ENCODE data around the gene MET. TPM values are rescaled to one million over a fixed set of nuclear protein-coding genes. Genes with fewer than 3 reads are reported as not detected.

The MET gene
- total RNA-seq, 1 donor from 2014 or later, result 22.8 TPM

- no peak for TF ChIP-seq CTCF (IDR thresholded peaks at IDR 0.05; ENCODE audit: unreplicated experiment)
- no peak overlapping the region for H3K4me3 Mint-ChIP-seq
- peaks cover 15% of the 10 kb centered on the region for H3K36me3 Mint-ChIP-seq
- no peaks in the 10 kb centered on the region for H3K27me3 Mint-ChIP-seq (ENCODE audit: low read depth)
- no peak overlapping the region for H3K27ac Mint-ChIP-seq
- peaks cover 19% of the 10 kb centered on the region for H3K4me1 Mint-ChIP-seq
- DNase-seq (ENCODE audit: low spot score in 2 of 2, unreplicated experiment in 2 of 2), result no peak
- H3K9me3 Mint-ChIP-seq, result no peaks in the 10 kb centered on the region
Measured at GRCh38 chr7:116696707-116697106, 24.7 kb downstream of the MET start.

DNA sequence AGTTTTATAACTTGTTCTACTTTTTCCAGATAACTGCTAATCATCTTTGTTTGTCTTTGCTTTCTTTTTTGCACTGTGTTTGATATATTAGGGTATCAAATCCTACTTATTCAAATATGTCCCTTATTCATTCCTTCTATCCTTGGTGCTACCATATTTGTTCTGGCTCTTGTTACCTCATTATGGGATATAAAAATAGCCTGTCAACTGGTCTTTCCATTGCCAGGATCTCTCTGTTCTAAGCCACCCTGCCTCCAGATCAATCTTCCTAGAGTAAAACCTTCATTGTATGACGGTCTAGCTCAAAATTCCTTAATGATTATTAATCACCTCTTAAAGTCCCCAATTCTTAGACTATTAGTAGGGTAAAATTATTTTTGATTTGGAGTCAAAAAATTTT is 25.2 kb downstream of the MET start:
- no peak for DNase-seq (ENCODE audit: low spot score in 2 of 2, unreplicated experiment in 2 of 2)
- Mint-ChIP-seq H3K36me3 (peaks cover 15% of the 10 kb centered on the region), H3K4me1 (peaks cover 22% of the 10 kb centered on the region), H3K27ac (no peak overlapping the region), H3K27me3 (ENCODE audit: low read depth) (no peaks in the 10 kb centered on the region), H3K9me3 (no peaks in the 10 kb centered on the region), H3K4me3 (no peak overlapping the region)
- TF ChIP-seq CTCF (IDR thresholded peaks at IDR 0.05; ENCODE audit: unreplicated experiment), result no peak

GRCh38 chr7:116697761-116698160 is 25.8 kb downstream of the MET start:
- no peaks in the 10 kb centered on the region for H3K27me3 Mint-ChIP-seq (ENCODE audit: low read depth)
- H3K9me3 Mint-ChIP-seq, result no peaks in the 10 kb centered on the region
- peaks cover 28% of the 10 kb centered on the region for H3K4me1 Mint-ChIP-seq
- TF ChIP-seq CTCF (IDR thresholded peaks at IDR 0.05; ENCODE audit: unreplicated experiment), result no peak
- H3K4me3 Mint-ChIP-seq, result no peak overlapping the region
- DNase-seq (ENCODE audit: low spot score in 2 of 2, unreplicated experiment in 2 of 2), result no peak
- H3K36me3 Mint-ChIP-seq, result peaks cover 15% of the 10 kb centered on the region
- no peak overlapping the region for H3K27ac Mint-ChIP-seq

GRCh38 chr7:116698396-116698795 is 26.4 kb downstream of the MET start:
- DNase-seq (ENCODE audit: low spot score in 2 of 2, unreplicated experiment in 2 of 2), result no peak
- H3K27me3 Mint-ChIP-seq (ENCODE audit: low read depth), result no peaks in the 10 kb centered on the region
- H3K4me1 Mint-ChIP-seq, result peaks cover 28% of the 10 kb centered on the region
- no peak overlapping the region for H3K4me3 Mint-ChIP-seq
- H3K36me3 Mint-ChIP-seq, result peaks cover 15% of the 10 kb centered on the region
- no peak for TF ChIP-seq CTCF (IDR thresholded peaks at IDR 0.05; ENCODE audit: unreplicated experiment)
- H3K27ac Mint-ChIP-seq, result no peak overlapping the region
- no peaks in the 10 kb centered on the region for H3K9me3 Mint-ChIP-seq

DNA sequence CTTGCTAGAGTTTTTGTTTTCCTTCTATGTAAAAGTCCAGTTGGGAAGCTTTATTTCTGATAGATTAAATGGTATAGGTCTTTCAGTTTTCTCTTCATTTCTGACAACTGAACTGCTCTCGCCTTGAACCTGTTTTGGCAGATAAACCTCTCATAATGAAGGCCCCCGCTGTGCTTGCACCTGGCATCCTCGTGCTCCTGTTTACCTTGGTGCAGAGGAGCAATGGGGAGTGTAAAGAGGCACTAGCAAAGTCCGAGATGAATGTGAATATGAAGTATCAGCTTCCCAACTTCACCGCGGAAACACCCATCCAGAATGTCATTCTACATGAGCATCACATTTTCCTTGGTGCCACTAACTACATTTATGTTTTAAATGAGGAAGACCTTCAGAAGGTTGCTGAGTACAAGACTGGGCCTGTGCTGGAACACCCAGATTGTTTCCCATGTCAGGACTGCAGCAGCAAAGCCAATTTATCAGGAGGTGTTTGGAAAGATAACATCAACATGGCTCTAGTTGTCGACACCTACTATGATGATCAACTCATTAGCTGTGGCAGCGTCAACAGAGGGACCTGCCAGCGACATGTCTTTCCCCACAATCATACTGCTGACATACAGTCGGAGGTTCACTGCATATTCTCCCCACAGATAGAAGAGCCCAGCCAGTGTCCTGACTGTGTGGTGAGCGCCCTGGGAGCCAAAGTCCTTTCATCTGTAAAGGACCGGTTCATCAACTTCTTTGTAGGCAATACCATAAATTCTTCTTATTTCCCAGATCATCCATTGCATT is 27.1 kb downstream of the MET start:
- Mint-ChIP-seq H3K27ac (no peak overlapping the region), H3K4me3 (no peak overlapping the region), H3K4me1 (peaks cover 28% of the 10 kb centered on the region), H3K36me3 (peaks cover 15% of the 10 kb centered on the region), H3K9me3 (no peaks in the 10 kb centered on the region), H3K27me3 (ENCODE audit: low read depth) (no peaks in the 10 kb centered on the region)
- DNase-seq (ENCODE audit: low spot score in 2 of 2, unreplicated experiment in 2 of 2), result no peak
- no peak for TF ChIP-seq CTCF (IDR thresholded peaks at IDR 0.05; ENCODE audit: unreplicated experiment)

All from mesothelial cell of epicardium (in vitro differentiated cells).